GM12875 (cell line): ENCODE data around the gene FN1.

Source experiments
- H3K4me3 ChIP-seq: one replicate; pipeline ENCODE4 v1.5.1; 2011; ENCODE audit warnings: low read depth, low read length, control low read depth
- TF ChIP-seq, protein P1 (sequence below): IDR thresholded peaks from 2 replicates; pipeline ENCODE4 v1.5.1; 2011; ENCODE audit warnings: low read depth, mild to moderate bottlenecking, control low read depth, inconsistent platforms, low read length, moderate library complexity, borderline replicate concordance; ENCODE audit not compliant: insufficient read depth

Gene FN1

DNA sequence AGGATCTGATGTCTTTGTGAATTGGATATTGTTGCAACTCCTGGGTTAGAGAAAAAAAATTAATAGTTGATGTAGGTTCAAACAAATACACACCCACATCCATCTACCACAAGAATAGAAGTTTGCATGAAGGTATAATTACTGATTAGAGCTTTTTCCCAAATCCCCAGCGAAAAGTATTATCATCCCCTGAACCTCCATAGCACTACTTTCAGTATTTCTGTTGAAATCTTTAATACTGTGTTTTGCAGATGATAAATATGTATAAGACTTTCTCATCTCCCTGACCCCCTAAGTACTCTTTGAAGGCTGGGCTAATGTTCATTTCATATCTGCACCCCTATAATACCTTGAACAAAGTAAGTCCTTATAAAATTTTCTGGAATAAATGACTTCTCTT, 6.4 kb downstream of the FN1 start:
- H3K4me3 ChIP-seq = no peak overlapping the region
- TF ChIP-seq, protein P1, sequence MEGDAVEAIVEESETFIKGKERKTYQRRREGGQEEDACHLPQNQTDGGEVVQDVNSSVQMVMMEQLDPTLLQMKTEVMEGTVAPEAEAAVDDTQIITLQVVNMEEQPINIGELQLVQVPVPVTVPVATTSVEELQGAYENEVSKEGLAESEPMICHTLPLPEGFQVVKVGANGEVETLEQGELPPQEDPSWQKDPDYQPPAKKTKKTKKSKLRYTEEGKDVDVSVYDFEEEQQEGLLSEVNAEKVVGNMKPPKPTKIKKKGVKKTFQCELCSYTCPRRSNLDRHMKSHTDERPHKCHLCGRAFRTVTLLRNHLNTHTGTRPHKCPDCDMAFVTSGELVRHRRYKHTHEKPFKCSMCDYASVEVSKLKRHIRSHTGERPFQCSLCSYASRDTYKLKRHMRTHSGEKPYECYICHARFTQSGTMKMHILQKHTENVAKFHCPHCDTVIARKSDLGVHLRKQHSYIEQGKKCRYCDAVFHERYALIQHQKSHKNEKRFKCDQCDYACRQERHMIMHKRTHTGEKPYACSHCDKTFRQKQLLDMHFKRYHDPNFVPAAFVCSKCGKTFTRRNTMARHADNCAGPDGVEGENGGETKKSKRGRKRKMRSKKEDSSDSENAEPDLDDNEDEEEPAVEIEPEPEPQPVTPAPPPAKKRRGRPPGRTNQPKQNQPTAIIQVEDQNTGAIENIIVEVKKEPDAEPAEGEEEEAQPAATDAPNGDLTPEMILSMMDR = no peak

DNA sequence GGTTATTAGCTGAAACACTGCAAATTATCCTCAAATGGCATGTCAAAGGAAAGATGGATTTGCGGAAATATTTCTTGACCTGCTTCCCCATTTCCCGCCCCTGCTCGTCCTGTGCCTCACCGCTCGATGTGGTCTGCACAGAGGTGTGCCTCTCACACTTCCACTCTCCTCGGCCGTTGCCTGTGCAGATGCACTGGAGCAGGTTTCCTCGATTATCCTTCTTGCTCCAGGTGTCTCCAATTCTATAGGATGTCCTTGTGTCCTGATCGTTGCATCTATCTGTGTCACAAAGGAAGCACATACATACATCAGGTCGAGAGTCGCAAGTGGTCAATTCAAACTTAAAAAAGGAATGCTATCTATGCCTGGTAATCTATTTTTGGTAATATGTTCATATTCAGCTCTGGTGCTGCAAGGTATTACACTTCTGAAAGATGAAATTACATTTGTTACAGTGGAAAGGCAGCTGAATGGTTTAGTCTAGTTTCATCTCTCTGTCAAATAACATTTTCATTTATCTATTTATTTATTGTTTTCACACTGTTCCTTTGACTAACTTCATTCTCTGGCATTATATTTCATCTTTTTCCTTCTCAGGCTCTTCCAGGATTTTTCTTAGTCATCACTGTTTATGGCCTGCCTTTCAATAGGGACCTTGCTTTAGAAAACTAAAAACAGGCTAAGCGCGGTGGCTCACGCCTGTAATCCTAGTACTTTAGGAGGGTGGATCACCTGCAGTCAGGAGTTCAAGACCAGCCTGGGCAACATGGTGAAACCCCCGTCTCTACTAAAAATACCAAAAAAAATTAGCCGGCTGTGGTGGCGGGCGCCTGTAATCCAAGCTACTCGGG, 7.6 kb downstream of the FN1 start:
- TF ChIP-seq, protein P1 = no peak
- no peak overlapping the region for H3K4me3 ChIP-seq

DNA sequence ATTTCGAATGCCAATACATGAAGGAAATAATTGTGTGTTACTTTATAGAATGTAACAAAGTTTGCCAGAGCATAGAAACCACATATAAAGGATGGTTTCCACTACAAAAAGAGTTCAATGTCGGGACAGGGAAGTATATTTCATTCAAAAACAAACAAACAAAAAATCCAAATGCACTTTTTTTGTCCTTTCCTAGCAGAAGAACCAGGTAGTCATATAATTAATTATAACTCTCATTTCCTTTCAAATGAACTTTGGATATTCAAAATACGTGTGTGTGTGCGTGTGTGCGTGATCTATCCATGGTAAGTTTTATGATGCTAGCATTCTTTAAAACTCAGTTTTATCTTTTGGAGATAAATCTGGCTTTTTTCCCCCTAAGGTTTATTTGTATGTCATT, 8.3 kb downstream of the FN1 start:
- TF ChIP-seq, protein P1 = no peak
- H3K4me3 ChIP-seq = no peak overlapping the region

DNA sequence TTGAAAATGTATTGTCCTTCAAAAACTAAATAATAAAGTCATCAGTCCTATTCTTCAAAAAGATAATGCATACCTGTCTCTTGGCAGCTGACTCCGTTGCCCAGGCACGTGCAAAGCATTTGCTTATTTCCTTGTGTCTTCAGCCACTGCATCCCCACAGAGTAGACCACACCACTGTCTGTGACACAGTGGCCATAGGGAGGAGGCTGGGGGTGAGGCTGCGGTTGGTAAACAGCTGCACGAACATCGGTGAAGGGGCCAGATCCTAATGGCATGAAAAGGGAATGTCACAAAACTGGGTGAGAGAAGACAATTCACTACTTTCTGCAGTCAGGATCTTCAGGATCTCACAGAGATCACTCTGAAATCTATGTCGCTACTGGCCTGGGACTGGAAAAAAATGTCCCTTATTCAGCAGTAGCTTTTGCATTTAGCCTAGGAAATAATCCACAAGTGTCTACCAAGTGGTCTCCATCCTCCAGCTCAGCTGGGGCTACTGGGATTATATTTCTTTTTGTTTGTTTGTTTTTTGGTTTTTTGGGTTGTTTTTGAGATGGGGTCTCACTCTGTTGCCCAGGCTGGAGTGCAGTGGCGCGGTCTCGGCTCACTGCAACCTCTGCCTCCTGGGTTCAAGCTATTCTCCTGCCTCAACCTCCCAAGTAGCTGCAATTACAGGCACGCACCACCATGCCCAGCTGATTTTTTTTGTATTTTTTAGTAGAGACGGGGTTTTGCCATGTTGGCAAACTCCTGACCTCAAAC, 10.7 kb downstream of the FN1 start:
- no peak overlapping the region for H3K4me3 ChIP-seq
- TF ChIP-seq, protein P1 = no peak

DNA sequence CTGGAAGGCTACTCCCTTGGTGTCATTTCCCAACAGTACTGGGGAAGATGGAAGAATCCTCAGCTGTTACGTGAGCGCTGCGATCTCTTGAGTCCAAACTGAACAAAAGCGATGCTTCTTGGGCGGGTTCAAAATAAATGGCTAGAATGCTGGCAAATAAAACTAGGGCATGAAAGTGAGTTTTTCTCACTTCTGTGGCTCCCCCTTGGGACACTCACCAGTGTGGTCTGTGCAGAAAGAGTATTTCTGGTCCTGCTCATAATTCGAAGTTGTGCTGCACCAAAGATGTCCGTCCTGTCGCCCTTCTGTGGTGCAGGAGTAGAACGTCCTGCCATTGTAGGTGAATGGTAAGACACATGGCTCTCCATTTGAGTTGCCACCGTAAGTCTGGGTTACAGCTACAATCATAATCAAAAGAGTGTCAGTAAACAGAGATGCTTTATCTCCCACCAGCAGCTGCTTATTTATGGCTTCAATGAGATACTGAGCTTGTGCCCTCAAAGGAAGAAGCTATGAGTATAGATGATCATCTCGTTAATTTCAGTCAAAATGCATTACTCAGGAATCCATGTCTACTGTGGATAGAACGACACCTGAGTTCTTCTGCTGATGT, 11.8 kb downstream of the FN1 start:
- H3K4me3 ChIP-seq = no peak overlapping the region
- TF ChIP-seq, protein P1 = no peak

DNA sequence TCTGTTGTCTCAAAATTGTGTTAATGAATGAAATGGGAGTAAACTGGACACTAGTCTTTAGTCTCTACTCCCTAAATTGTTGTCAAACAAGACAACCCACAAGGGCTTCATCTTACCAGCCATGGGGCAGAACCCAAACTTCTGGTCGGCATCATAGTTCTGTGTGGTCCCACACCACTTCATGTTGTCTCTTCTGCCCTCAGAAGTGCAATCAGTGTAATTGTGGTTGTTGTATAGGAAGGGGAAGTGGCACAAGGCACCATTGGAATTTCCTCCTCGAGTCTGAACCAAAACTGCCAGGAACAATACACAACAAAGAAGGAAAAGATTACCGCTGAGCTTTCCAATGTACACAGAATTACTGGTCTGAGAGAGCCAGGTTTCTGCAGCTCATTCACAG, 12.6 kb downstream of the FN1 start:
- TF ChIP-seq, protein P1 = no peak
- no peak overlapping the region for H3K4me3 ChIP-seq
